GM19455 (cell line): Measurements from ENCODE around the gene CYP17A1.
"Not testable (repeated sequence)": the region's sequence is repeated elsewhere in the genome, so short reads cannot be mapped to it uniquely, and the experiment has no call there.

Source experiments
- ATAC-seq: cut with Tn5 transposase; IDR thresholded peaks from one replicate; pipeline ENCODE4 v1.9.1; 2021; ENCODE audit not compliant: unreplicated experiment

CYP17A1 gene

GRCh38 chr10:102837230-102837721, at the start of gene CYP17A1:
Gene CYP17A1, minus strand, starts transcription at chr10:102837413. Its CDS starts 52 bp downstream, at chr10:102837361.
- no peak for ATAC-seq

GRCh38 chr10:102880256-102880655, 43.0 kb upstream of the CYP17A1 start:
- no peak for ATAC-seq

- ATAC-seq, result no peak
These were observed 41.4 kb upstream of the CYP17A1 start for GRCh38 chr10:102878629-102879028.

- ATAC-seq, result no peak
These were observed 39.5 kb upstream of the CYP17A1 start for GRCh38 chr10:102876747-102877153.

GRCh38 chr10:102872163-102872562, 35.0 kb upstream of the CYP17A1 start:
- no peak for ATAC-seq

GRCh38 chr10:102870221-102870620, 33.0 kb upstream of the CYP17A1 start:
- ATAC-seq, result no peak

GRCh38 chr10:102869258-102870198, 32.3 kb upstream of the CYP17A1 start, which contains the start of gene AS3MT:
Gene AS3MT, plus strand, starts transcription at chr10:102869470. Its CDS starts 123 bp downstream, at chr10:102869593.
- no peak for ATAC-seq

- no peak for ATAC-seq
These were observed 31.7 kb upstream of the CYP17A1 start for GRCh38 chr10:102868911-102869257.

GRCh38 chr10:102865620-102866019, 28.4 kb upstream of the CYP17A1 start:
- no peak for ATAC-seq

GRCh38 chr10:102863660-102864059, 26.4 kb upstream of the CYP17A1 start:
- no peak for ATAC-seq

GRCh38 chr10:102859911-102860310, 22.7 kb upstream of the CYP17A1 start:
- ATAC-seq, result no peak

GRCh38 chr10:102856758-102857424, 19.7 kb upstream of the CYP17A1 start:
- ATAC-seq, result no peak

- ATAC-seq, result not testable (repeated sequence)
These were observed 18.7 kb upstream of the CYP17A1 start for GRCh38 chr10:102855731-102856436.

GRCh38 chr10:102853237-102853636, 16.0 kb upstream of the CYP17A1 start:
- not testable (repeated sequence) for ATAC-seq

GRCh38 chr10:102850025-102850518, 12.9 kb upstream of the CYP17A1 start:
- ATAC-seq, result no peak

- no peak for ATAC-seq
These were observed 8.2 kb upstream of the CYP17A1 start for GRCh38 chr10:102845352-102845902.

GRCh38 chr10:102844190-102844776, 7.1 kb upstream of the CYP17A1 start:
- ATAC-seq, result not testable (repeated sequence)

GRCh38 chr10:102843139-102843538, 5.9 kb upstream of the CYP17A1 start:
- not testable (repeated sequence) for ATAC-seq

- no peak for ATAC-seq
These were observed 4.7 kb upstream of the CYP17A1 start for GRCh38 chr10:102841827-102842345.
